NCI-H526 treated with DMSO at 0.1 percent for 48 hours (cell line): ENCODE measurements around the gene MTOR.
"Not testable (repeated sequence)": the region's sequence is repeated elsewhere in the genome, so short reads cannot be mapped to it uniquely, and the experiment has no call there.

Source experiments
- DNase-seq: peaks from one replicate; lab custom pipeline; 2025; lab: John Stamatoyannopoulos, UW

The MTOR gene

DNA sequence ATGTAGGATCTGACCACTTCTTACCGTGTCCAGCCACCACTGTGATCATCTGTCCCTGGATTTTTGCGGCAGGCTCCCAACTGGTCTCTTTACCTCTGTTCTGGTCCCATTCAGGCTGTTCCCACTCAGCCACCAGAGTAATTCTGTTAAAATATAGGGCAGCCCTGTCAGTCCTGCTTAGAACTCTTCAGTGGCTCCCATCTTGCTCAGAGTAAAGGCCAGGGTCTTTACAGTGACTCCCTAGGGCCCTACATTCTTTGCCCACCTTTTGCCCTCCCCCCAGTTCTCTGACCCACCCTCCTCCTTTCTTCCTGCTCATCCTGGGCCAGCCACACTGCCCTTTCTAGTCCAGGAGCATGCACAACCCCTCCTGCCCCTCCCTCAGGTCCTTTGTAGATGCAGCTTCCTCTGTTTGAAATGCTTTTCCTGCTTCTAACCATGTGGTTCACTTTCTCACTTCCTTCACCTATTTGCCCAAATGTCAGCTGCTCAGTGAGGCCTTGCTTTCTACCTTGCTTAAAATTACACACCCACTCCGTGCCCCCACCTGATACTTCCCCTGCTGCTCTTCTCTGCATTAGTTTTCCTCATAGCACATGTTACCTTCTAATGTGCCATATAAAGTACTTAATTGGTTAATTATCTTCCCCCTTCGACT is 18.5 kb upstream of the MTOR start:
- no peak for DNase-seq

DNA sequence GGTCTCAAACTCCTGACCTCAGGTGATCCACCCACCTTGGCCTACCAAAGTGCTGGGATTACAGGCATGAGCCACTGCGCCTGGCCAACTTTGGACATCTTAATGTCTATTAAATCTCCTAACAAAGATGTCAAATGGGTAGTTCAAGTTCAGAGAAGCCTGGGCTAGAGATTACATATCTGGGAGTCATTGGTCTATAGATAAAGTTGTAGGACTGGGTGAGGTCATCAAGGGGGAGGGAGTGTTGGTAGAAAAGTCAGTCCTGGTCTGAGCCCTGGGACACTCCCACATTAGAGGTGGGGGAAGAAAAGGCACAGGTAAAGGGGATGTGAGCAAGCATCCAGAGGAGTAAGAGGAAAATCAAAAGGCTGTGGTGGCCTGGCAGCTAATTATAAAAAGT is 17.3 kb upstream of the MTOR start:
- DNase-seq = no peak

DNA sequence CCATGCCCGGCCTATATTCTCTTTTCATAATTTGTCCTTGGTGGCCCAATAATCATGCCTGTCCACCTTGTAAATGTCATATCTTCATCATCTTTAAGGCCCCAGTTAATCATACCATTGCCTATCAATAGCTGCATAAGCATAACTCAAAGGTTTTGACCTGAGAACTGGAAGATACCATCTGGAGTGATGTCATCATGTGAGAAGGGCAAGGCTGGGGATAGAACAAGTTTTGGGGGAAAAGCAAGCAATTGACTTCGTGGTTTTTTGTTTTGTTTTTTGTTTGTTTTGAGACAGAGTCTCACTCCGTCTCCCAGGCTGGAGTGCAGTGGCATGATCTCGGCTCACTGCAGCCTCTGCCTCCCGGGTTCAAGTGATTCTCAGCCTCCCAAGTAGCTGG is 16.8 kb upstream of the MTOR start:
- DNase-seq = no peak

DNA sequence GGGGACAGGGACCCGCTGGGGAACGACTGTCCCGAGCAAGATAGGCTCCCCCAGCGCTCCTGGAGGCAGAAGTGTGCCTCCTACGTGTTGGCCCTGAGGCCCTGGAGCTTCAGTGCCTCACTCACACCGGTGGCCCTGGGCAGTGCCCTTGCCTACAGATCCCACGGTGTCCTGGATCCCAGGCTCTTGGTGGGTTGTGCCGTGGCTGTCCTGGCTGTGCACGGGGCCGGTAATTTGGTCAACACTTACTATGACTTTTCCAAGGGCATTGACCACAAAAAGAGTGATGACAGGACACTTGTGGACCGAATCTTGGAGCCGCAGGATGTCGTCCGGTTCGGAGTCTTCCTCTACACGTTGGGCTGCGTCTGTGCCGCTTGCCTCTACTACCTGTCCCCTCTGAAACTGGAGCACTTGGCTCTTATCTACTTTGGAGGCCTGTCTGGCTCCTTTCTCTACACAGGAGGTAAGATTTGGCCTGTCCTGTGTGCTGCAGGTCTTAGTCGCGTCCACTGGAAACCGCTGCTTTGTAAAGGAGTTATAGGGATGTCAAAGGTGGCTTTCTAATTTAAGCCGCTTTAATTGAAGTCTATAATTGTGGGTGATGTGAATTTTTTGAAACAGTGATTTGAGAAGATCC is 11.4 kb upstream of the MTOR start:
- DNase-seq = no peak

DNA sequence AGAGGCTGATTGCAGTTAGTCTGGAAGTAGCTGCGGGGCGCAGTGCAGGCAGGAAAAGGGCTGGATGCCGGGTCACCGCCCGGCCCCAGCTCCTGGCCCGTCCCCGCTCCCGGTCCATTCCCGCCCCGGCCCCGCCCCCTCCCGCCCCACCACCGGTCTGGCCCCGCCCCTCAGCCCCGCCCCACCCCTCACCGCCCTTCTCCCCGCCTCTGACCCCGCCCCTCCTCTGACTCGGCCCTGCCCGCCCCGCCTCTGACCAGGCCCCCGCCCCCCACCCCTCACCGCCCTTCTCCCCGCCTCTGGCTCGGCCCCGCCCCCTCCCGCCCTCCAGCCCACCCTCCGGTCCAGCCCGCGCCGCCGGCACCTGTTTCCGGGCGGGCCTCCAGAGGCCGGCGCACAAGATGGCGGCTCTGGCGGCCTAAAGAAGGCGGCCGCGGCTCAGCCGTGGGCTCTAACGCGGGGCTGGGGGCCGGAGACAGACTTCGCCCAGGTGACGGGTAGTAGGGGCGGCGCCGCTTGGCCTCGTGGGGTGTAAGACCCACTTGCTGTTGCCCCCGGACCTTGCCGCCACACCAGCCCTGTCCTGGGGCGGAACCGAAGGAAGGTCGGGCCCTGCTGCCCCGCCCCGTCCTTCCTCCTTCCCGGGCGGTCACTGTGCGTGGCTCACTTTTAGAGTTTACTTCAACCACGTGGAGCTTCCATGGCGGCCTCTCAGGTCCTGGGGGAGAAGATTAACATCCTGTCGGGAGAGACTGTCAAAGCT is 10.7 kb upstream of the MTOR start, which contains the start of gene UBIAD1:
Gene UBIAD1 (plus strand): TSS at position 367 of the 763 bp plus-strand sequence. CDS start 334 bp downstream, at position 701.
- DNase-seq = peak; percentile 44

DNA sequence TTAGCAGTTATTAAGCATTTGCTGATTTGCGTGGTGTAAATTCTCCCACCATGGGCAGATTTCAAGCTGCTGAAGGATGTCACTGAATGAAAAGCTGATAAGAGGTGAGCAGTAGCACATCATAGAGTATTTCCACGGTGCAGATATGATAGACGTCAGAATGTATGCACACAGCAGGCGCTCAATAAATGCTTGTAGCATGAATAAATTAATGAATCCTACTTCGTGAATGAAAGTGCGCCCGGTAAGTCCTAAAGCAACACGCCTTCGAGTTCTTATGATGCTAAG is 10.1 kb upstream of the MTOR start:
- DNase-seq = no peak

DNA sequence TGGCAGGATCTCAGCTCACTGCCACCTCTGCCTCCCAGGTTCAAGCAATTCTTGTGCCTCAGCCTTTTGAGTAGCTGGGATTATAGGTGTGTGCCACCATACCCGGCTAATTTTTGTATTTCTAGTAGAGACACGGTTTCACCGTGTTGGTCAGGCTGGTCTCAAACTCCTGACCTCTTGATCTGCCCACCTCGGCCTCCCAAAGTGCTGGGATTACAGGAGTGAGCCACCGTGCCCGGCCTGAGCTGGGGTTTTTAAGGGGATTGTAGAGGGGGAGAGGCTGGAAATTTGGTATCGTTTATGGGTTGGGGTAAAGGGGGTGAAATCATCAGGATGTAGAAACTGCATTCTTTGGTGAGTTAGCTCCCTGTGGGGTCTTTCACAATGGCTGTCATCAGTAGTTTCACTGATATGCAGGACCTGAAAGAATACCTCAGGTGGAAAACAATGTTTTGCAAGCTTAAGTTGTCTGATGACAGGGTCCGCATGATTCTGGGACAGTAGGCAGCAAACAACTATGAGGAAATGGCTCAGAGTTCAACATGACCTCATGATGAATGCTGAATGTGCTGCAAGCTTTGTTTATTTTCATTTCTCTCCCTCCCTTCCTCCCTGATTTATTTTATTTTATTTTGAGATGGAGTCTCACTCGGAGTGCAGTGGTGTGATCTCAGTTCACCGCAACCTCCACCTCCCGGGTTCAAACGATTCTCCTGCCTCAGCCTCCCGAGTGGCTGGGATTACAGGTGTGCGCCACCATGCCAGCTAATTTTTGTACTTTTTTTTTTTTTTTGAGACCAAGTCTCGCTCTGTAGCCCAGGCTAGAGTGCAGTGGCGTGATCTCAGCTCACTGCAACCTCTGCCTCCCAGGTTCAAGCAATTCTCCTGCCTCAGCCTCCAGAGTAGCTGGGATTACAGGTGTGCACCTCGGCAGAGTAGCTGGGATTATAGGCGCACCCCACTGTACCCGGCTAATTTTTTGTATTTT is 5.3 kb upstream of the MTOR start:
- DNase-seq = not testable (repeated sequence)

DNA sequence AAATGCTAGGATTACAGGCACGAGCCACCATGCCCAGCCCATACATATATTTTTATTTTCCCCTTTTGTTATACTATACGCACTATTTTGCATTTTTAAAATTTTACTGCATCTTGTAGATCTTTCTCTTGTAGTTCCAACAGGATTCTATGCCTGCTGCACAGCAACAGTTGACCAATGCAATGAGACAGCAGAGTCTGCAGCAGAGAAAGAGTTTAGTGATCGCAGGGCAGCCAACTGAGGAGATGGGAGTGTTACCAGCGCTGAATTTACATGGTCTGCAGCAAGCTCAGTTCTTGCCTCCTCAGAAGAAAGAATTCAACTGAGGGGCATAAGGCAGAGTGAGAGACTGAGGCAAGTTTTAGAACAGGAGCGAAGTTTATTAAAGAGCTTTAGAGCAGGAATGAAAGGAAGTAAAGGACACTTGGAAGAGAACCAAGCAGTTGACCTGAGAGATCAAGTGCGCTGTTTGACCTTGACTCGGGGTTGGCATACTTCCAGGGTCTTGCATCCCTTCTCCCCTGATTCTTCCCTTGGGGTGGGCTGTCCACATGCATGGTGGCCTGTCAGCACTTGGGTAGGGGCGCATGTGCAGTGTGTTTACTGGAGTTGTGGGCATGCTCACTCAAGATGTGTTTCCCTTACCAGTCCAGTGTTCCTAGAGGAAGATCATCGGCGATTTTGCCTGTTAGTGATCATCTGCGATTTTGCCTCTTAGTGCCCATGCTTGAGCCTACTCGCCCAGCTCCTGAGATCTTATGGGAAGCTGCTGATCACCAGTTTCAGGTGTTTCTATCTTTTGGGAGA is 4.1 kb upstream of the MTOR start:
- DNase-seq = no peak

DNA sequence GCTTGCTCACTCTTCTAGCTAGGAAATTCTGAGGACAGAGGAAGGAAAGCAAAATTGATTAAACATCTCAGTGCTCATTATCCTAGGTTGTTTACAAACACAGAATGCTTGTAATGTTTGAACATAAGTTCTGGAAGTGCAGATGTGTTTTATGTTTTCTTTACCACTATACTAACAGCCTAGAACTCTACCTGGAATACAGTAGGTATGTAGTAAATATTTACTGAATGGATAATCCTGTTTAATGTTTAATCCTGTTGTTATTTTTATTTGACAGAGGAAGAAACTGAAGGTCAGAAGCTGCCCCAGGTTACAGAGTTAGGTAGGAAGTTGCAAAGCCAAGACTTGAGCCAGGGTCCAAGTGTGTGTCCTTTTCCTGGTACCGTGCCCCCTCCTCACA is 6.1 kb downstream of the MTOR start:
- no peak for DNase-seq

DNA sequence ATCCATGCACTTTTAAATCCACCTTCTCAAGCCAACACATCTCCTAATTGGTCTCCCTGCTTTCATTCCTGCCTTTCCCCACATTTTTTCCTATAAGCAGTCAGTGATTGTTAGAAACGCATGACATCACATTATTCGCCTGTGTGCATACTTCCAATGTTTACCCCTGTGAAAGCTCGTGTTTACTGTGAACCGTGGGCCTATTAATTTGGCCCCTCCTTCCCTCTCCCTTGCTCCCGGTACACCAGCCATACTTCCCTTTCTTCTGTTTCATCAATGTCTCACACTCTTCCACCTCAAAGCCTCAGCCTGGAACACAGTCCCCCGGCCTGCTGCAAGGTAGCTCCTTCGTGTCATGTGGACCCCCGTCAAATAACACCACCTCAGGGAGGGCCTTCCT is 9.1 kb downstream of the MTOR start:
- no peak for DNase-seq

DNA sequence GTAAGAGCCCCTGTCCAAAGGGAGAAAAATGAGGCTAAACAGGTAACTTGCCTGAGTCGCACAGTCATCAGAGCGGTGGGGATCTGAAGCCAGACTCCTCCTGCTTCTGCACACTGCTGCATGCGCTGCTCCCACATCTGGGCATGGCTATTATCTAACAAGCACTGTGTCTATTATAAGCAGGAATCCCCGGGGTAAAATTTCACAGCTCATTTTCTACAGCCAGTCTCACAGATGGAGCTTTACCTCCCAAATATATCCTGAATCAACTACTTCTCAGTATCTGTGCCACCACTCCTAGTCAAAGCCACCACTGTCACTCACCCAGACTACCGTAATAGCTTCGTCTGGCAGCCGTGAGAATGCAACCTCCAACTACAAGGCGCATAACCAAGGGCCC is 9.8 kb downstream of the MTOR start:
- DNase-seq = no peak

DNA sequence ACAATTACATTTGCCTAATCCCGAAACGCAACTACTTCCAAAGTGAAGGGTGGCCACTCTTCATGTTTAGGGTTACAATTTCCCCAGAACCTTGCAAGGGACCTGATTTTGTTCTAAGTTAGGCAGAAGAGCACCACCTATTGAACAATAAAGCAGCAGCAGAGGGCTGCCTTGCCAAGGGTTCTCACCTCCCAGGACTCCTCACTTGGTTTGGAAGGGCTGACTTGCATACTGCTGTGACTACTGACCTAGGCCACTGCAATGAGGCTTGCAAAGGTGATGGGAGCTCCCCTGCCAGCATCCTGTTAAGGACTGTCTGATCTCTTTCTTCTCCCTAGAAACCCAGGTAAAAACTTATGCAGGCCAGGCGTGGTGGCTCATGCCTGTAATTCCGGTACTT is 14.2 kb downstream of the MTOR start:
- DNase-seq = no peak

DNA sequence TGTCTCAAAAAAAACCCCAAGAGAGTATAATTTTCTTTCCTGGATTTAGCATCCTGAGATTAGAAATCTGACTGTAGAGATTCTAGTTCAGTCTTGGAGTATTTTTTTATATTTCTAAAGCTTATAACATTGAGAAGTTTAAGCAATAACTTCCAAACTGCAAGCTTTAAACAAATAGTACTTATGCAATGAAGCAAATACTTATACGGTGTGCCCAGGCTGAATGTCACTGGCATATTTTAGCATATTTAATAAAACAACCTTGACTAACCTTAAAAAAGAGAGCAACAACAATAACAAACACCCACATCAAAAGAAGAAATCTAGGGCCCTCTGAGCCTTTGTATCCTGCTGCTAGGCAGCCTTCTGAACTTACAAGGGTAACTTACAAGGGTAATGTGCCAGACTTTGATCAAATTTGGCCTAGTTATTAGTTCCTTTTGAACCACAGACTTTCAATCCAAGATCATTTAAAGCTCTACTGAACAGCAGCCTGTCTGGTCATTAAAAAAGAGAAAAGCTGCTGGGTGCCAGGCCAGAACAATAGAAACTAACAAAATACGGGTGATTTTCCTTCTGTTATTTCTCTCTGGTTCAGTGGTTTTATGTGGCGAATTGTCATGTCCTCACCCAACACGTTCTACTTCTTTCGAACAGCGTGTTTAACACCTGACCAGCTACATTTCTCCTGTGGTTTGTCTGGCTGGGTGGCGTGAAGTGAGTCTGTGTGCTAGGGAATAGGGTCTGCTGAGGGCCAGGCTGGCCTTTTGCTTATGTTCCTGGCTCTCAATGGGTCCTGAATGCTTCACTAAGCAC is 16.2 kb downstream of the MTOR start:
- peak; percentile 20 for DNase-seq

DNA sequence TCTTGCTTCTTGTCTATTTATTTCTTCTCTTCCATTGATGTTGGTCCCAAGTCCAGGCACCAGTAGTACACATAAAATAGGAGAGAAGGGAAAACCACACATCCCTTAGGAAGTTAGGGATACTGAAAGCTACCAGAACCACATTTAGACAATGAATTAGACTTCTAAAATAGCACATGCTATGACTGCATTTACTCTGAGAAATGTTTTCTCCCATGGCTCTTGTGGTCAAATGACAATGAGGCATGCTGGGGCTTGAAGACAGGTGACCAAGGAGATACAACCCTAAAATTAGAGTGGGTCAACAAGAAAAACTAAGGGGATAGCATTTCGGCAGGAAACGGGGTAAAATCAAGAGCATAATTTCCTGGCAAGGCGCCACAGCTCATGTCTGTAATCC is 17.1 kb downstream of the MTOR start:
- DNase-seq = no peak

DNA sequence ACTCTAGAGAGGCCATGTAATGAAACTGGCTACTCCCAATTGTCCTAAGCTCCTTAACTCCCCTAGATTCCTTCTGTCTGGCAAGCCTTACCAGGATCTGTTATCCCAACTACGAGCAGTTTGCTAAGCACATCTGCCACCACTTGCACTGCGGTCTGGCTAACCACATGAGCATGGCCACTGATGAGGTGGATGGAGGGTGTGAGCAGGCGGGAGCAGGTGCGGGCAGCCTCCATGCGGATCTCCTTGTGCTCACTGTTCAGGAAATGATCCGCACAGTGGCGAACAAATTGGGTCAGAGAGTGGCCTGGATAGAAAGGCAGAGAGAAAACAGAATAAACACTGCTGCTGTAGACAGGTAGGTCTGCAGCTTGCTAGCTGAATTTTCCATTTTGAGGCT is 24.0 kb downstream of the MTOR start:
- DNase-seq = no peak

DNA sequence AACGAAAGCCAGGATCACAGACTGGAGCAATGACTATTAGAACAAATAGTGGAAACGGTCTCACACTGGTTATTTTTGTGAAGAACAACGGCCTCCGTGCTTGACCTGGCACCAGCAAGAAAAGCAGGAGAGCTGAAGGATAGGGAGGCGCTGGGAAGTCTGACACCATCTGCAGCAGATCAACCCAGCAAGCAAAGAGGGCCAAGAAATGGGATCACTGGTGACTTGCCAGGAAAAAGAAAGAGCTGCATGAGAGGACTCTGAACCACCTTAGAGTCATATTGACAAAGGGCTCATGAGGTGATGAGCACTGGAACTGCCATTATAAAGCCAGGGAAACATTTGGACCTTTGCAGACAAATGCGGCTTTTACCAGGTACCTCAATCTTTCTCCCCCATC is 25.0 kb downstream of the MTOR start:
- DNase-seq = no peak

DNA sequence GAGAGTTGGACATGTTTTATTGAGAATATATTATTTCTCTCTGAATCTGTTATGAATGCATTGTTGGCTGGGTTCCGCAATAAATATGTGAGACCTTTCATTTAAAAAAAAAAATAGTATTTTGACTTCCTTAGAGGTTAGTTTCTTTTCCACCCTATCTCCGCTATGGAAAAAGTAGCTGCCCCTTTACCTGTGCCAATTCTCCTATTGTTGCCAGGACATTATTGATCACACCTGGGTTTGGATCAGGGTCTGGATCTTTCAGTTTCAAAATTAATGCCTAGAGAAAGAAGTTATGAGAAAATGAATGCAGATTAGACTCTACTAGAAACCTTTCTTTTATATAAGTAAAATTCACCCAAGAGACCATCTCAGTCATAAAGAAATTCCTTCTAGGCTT is 29.1 kb downstream of the MTOR start:
- no peak for DNase-seq

DNA sequence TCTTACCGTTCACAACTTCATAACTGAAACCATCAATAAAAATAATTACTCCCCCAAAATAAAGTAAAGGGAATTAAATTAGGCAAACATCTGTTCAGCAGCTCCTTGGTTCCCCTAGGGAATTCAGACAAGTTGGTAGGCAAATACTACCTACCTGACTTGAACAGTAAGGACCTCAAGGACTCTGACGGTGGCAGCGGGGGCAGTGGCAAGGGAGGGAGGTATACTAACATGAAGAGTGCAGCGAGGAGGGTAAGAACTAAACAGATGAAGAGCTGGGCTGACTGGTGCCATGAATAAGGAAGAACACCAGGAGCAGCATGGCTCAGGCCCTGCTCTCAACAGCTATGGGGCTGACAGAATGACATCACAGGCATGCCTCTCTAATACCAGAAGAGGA is 33.1 kb downstream of the MTOR start:
- DNase-seq = no peak

DNA sequence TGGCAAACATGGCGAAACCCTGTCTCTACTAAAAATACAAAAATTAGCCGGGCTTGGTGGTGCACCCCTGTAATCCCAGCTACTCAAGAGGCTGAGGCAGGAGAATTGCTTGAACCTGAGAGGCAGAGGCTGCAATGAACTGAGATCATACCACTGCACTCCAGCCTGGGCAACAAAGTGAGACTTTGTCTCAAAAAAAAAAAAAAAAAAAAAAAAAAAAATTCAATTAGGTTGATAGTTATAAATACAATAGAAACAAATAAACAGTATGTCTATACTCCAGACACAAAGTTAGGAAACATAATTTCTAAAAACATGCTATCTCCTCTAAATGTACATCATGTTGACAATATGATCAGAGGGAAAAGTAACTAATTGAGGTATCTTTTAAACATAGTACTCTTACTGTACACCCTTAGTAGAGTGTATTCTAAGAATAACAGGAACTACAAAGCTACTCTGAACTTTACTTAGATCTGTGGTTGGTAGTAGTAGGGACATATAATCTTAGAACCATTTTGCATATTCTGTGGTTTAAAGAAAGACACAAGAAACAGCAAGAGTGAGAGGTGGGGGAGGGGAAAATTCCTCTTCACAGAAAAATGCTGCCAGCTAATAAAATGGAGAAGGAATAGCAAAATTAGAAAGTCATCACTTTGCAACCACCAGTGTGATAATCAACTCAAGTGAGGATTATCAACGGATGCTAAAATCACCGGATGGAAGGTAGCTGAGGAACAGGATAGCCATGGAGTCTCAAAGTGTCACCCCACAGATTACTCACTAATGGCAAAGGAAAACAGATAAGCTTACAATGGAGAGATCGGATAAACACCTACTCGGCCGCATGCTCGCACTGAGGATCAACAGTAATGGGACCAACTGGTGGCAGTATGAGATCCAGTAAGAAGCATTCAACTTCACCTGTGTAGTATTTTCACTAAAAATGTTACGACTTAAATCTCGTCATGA is 35.0 kb downstream of the MTOR start:
- DNase-seq = no peak
